Prostate gland (tissue), 2 donors: ENCODE results near the gene TBC1D16. TPM values are rescaled to one million over a fixed set of nuclear protein-coding genes. Genes with fewer than 3 reads are reported as not detected.

Experiments used
- DNase-seq: peaks from one replicate; pipeline ENCODE4 v3.0.0-alpha.2; 2019; ENCODE audit warnings: low spot score
- H3K27ac ChIP-seq, 2 donors: fragments of 200-600 bp; sonication (generic); 2 replicates each; pipeline ENCODE4 v1.5.1; 2017 to 2019
- H3K27me3 ChIP-seq: fragments of 200-600 bp; sonication (generic); replicated peaks from 2 replicates; pipeline ENCODE4 v1.5.1; 2019; ENCODE audit not compliant: insufficient read depth
- H3K36me3 ChIP-seq, 2 donors: fragments of 200-600 bp; sonication (generic); 1 replicate in 1 of 2; 2 replicates in 1 of 2; pipeline versions ENCODE4 v1.5.1 to v1.8.1; 2017 to 2019
- H3K4me1 ChIP-seq: fragments of 200-600 bp; sonication (generic); replicated peaks from 2 replicates; pipeline ENCODE4 v1.5.1; 2019
- H3K4me3 ChIP-seq, 2 donors: fragments of 200-600 bp; sonication (generic); 2 replicates each; pipeline ENCODE4 v1.5.1; 2017 to 2019
- H3K9me3 ChIP-seq: fragments of 200-600 bp; sonication (generic); 2 replicates; pipeline ENCODE4 v1.5.1; 2017
- CTCF ChIP-seq, 4 experiments: fragments of 200-600 bp in 2 of 4; fragments of 450-650 bp in 2 of 4; sonication (generic) in 2 of 4; IDR thresholded peaks; 1 replicate in 3 of 4; 2 replicates in 1 of 4; pipeline ENCODE4 v1.5.1; 2016 to 2019; ENCODE audit warnings: antibody characterized with exemption in 4 of 4, mild to moderate bottlenecking in 2 of 4, moderate library complexity in 2 of 4
- POLR2A ChIP-seq: fragments of 450-650 bp; IDR thresholded peaks from one replicate; pipeline ENCODE4 v1.6.1; 2016; ENCODE audit warnings: antibody characterized with exemption, mild to moderate bottlenecking
- POLR2AphosphoS5 ChIP-seq: sonication (generic); formaldehyde crosslinking; IDR thresholded peaks from one replicate; pipeline ENCODE4 v1.6.1; 2017; ENCODE audit warnings: antibody characterized with exemption
- WGBS: methylation state at CpG from one replicate; pipeline ENCODE4 v1.1.5; 2018; 5-methylcytosine and 5-hydroxymethylcytosine counted together
- intact Hi-C: fragments of 100-400 bp; cut with DNase I; formaldehyde crosslinking; loops from one replicate; pipeline ENCODE4 v1.14.2; 2022
- total RNA-seq, 2 donors: library from RNA; depleted of rRNA; stranded (reverse); fragments of >200 nt; gene quantifications; one replicate each; pipeline ENCODE4 v1.1.0, GENCODE V29; 2016

TBC1D16 gene
- total RNA-seq, 2 donors from 2014 or later: 29.1 to 41.9 TPM

DNA sequence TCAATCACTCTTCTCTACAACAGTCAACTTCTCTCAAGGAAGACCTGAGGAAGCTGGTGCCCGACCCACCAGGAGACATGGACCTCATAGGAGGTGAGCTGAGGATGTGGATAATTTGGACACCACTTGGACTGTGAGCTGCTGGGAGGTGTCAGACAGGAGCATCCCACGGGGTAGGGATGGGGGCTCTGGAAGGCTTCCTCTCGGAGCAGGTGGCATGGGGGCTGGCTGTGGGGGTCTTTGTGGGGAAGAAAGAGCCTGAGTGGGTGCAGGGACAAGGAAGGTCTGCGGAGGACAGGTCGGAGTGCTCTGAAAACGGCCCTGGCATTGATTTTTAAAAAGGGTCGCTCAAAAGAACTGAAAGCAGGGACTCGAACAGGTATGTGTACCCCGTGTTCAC lies 64.0 kb downstream of the TBC1D16 start:
- Histone ChIP-seq H3K9me3 (no peaks in the 10 kb centered on the region), H3K36me3 (peaks cover 0 to 3% of the 10 kb centered on the region in 2 donors), H3K4me3 (no peak overlapping the region), H3K4me1 (no peaks in the 10 kb centered on the region), H3K27me3 (no peaks in the 10 kb centered on the region), H3K27ac (no peak overlapping the region)
- WGBS: 94% methylated on average over 9 of the region's 9 CpGs
- DNase-seq: no peak
- TF ChIP-seq CTCF (IDR thresholded peaks at IDR 0.05) (no peak), POLR2A (no peak)
- intact Hi-C loops: no loop called here

- intact Hi-C loops: no loop called here
- TF ChIP-seq CTCF (IDR thresholded peaks at IDR 0.05): peak in 2 of 4 experiments; percentile 8 to 33
- no peak for TF ChIP-seq POLR2AphosphoS5
- TF ChIP-seq POLR2A: no peak
- no peak overlapping the region for H3K27ac ChIP-seq
- WGBS: 54% methylated on average over 10 of the region's 10 CpGs
- H3K4me3 ChIP-seq: no peak overlapping the region
- H3K27me3 ChIP-seq: no peaks in the 10 kb centered on the region
- H3K9me3 ChIP-seq: no peaks in the 10 kb centered on the region
- DNase-seq: no peak
- no peaks in the 10 kb centered on the region for H3K4me1 ChIP-seq
- peaks cover 0 to 3% of the 10 kb centered on the region in 2 donors for H3K36me3 ChIP-seq
Measured at GRCh38 chr17:79970576-79971068, 65.0 kb downstream of the TBC1D16 start.

DNA sequence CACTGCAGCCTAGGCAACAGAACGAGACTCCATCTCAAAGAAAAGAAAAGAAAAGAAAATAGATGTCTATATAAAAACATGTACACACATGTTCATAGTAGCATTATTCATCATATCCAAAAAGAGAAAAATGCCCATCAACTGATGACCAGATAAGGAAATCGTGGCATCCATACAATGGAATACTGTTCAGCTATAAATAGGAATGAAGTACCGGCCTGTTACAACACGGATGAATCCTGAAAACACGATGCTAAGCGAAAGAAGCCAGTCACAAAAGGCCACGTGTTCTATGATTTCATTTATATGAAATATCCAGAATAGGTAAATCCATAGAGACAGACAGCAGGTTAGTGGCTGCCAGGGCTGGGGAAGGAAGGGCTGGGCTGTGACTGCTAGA lies 65.8 kb downstream of the TBC1D16 start:
- Histone ChIP-seq H3K27me3 (no peaks in the 10 kb centered on the region), H3K4me1 (no peaks in the 10 kb centered on the region), H3K27ac (no peak overlapping the region), H3K36me3 (peaks cover 0 to 3% of the 10 kb centered on the region in 2 donors), H3K4me3 (no peak overlapping the region), H3K9me3 (no peaks in the 10 kb centered on the region)
- TF ChIP-seq POLR2AphosphoS5 (no peak), CTCF (IDR thresholded peaks at IDR 0.05) (no peak), POLR2A (no peak)
- DNase-seq: no peak
- intact Hi-C loops: no loop called here
- 55% methylated on average over 7 of the region's 7 CpGs for WGBS

DNA sequence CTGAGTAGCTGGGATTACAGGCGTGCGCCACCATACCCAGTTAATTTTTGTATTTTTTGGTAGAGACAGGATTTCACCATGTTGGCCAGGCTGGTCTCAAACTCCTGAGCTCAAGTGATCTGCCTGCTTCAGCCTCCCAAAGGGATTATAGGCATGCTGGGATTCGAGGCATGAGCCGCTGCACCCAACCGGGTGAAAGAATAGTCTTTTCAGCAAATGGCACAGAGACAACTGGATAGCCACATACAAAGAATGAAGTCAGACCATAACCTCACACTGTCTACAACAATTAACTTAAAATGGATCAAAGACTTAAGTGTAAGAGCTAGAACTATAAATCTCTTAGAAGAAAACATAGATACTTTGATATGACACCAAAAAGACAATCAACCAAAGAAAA lies 67.6 kb downstream of the TBC1D16 start:
- Histone ChIP-seq H3K4me1 (no peaks in the 10 kb centered on the region), H3K27me3 (no peaks in the 10 kb centered on the region), H3K9me3 (no peaks in the 10 kb centered on the region), H3K36me3 (peaks cover 0 to 3% of the 10 kb centered on the region in 2 donors), H3K27ac (no peak overlapping the region), H3K4me3 (no peak overlapping the region)
- no peak for DNase-seq
- WGBS: 98% methylated on average over 5 of the region's 5 CpGs
- TF ChIP-seq CTCF (IDR thresholded peaks at IDR 0.05) (no peak), POLR2AphosphoS5 (no peak), POLR2A (no peak)
- intact Hi-C loops: no loop called here

DNA sequence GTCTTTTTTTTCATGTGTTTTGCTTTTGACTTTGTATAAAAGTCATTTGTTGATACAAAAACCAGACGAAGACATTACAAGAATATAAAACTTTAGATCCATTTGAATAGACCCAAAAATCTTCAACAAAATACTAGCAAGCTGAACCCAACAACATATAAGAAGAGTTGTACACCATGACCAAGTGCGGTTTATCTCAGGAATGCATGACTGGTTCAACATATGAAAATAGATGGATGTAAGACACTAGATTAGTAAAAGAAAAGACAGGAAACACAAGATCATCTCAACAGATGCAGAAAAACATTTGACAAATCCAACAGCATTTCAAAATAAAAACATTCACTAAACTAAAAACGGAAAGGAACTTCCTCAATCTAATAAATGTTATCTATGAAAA lies 69.0 kb downstream of the TBC1D16 start:
- 81% methylated on average over 3 of the region's 3 CpGs for WGBS
- intact Hi-C loops: no loop called here
- Histone ChIP-seq H3K9me3 (no peaks in the 10 kb centered on the region), H3K27ac (no peak overlapping the region), H3K27me3 (no peaks in the 10 kb centered on the region), H3K36me3 (no peaks in the 10 kb centered on the region), H3K4me3 (no peak overlapping the region), H3K4me1 (no peaks in the 10 kb centered on the region)
- TF ChIP-seq CTCF (IDR thresholded peaks at IDR 0.05) (no peak), POLR2AphosphoS5 (no peak), POLR2A (no peak)
- no peak for DNase-seq
